EH (cell line): ENCODE measurements around the gene CCDC87.

ENCODE experiments used
- DNase-seq: peaks from one replicate; pipeline ENCODE4 v3.0.0-alpha.2; 2015; ENCODE audit warnings: low read depth

CCDC87 gene

GRCh38 chr11:66580803-66581202 is 12.1 kb downstream of the CCDC87 start:
- DNase-seq = no peak

GRCh38 chr11:66579017-66579606 is 13.8 kb downstream of the CCDC87 start:
- DNase-seq = peak; percentile 73

- DNase-seq = no peak
These were observed 22.0 kb downstream of the CCDC87 start for GRCh38 chr11:66570850-66571180.

GRCh38 chr11:66570079-66570849 is 22.6 kb downstream of the CCDC87 start:
- peak; percentile 22 for DNase-seq

GRCh38 chr11:66569076-66569475 is 23.8 kb downstream of the CCDC87 start:
- no peak for DNase-seq

- peak; percentile 79 for DNase-seq
These were observed 24.5 kb downstream of the CCDC87 start, which contains the start of gene CTSF for GRCh38 chr11:66568124-66568916. CTSF (minus strand) TSS chr11:66568606; CDS start chr11:66568486, 120 bp downstream.

GRCh38 chr11:66567787-66568123 is 25.1 kb downstream of the CCDC87 start:
- no peak for DNase-seq

- DNase-seq = no peak
These were observed 26.6 kb downstream of the CCDC87 start for GRCh38 chr11:66566221-66566620.

- DNase-seq = no peak
These were observed 27.9 kb downstream of the CCDC87 start for GRCh38 chr11:66564984-66565383.

GRCh38 chr11:66564538-66564937 is 28.3 kb downstream of the CCDC87 start:
- no peak for DNase-seq

- no peak for DNase-seq
These were observed 29.0 kb downstream of the CCDC87 start for GRCh38 chr11:66563832-66564231.

- no peak for DNase-seq
These were observed 29.8 kb downstream of the CCDC87 start for GRCh38 chr11:66562907-66563583.

- no peak for DNase-seq
These were observed 30.6 kb downstream of the CCDC87 start for GRCh38 chr11:66562275-66562674.

- no peak for DNase-seq
These were observed 31.0 kb downstream of the CCDC87 start for GRCh38 chr11:66561975-66562248.

- no peak for DNase-seq
These were observed 31.5 kb downstream of the CCDC87 start for GRCh38 chr11:66561178-66561974.

GRCh38 chr11:66559866-66560676 is 32.8 kb downstream of the CCDC87 start:
- DNase-seq = no peak

GRCh38 chr11:66559142-66559865 is 33.6 kb downstream of the CCDC87 start:
- DNase-seq = peak; percentile 33

- DNase-seq = no peak
These were observed 35.0 kb downstream of the CCDC87 start for GRCh38 chr11:66557733-66558326.

GRCh38 chr11:66556086-66556485 is 36.8 kb downstream of the CCDC87 start:
- no peak for DNase-seq

- no peak for DNase-seq
These were observed 37.4 kb downstream of the CCDC87 start for GRCh38 chr11:66555416-66555815.
